Stimulated activated naive CD8-positive, alpha-beta T cell treated with anti-CD3 and anti-CD28 coated beads, Interleukin-15, amount 100 ng/mL, for 72 hours (primary cell): Measurements from ENCODE around the gene MESP2.

ENCODE experiments used
- ATAC-seq: fragments of 150-1000 bp; cut with Tn5 transposase; 2 replicates; pipeline ENCODE4 v1.10.0; 2021; ENCODE audit warnings: mild to moderate bottlenecking, moderate library complexity
- DNase-seq, 2 donors: peaks; one replicate each; pipeline ENCODE4 v3.0.0; 2021 to 2022
- H3K27ac Mint-ChIP-seq, 2 donors: one replicate each; pipeline ENCODE4 v1.8.0; 2022; ENCODE audit warnings: mild to moderate bottlenecking in 2 of 2, mixed read lengths in 2 of 2, moderate library complexity in 2 of 2
- H3K27me3 Mint-ChIP-seq: one replicate; pipeline ENCODE4 v1.8.0; 2022; ENCODE audit warnings: mixed read lengths
- H3K4me1 Mint-ChIP-seq: one replicate; pipeline ENCODE4 v1.8.0; 2022; ENCODE audit warnings: mild to moderate bottlenecking, mixed read lengths
- H3K4me3 Mint-ChIP-seq, 2 donors: one replicate each; pipeline ENCODE4 v1.8.0; 2022; ENCODE audit warnings: mild to moderate bottlenecking in 2 of 2, mixed read lengths in 2 of 2, moderate library complexity in 1 of 2
- H3K9me3 Mint-ChIP-seq, 2 donors: one replicate each; pipeline ENCODE4 v1.8.0; 2022; ENCODE audit warnings: mixed read lengths in 2 of 2

Gene MESP2

GRCh38 chr15:89812011-89812846 is 36.1 kb downstream of the MESP2 start:
- Mint-ChIP-seq H3K27me3 (peaks cover 50% of the 10 kb centered on the region), H3K4me3 (no peak overlapping the region), H3K9me3 (no peaks in the 10 kb centered on the region), H3K27ac (no peak overlapping the region), H3K4me1 (peaks cover 25% of the 10 kb centered on the region)
- DNase-seq = no peak
- ATAC-seq = no peak

- Mint-ChIP-seq H3K4me3 (no peak overlapping the region), H3K27ac (no peak overlapping the region), H3K4me1 (peaks cover 25% of the 10 kb centered on the region), H3K27me3 (peaks cover 53% of the 10 kb centered on the region), H3K9me3 (no peaks in the 10 kb centered on the region)
- DNase-seq (no peak), ATAC-seq (no peak)
Observed at GRCh38 chr15:89812847-89813320, 36.8 kb downstream of the MESP2 start.

DNA sequence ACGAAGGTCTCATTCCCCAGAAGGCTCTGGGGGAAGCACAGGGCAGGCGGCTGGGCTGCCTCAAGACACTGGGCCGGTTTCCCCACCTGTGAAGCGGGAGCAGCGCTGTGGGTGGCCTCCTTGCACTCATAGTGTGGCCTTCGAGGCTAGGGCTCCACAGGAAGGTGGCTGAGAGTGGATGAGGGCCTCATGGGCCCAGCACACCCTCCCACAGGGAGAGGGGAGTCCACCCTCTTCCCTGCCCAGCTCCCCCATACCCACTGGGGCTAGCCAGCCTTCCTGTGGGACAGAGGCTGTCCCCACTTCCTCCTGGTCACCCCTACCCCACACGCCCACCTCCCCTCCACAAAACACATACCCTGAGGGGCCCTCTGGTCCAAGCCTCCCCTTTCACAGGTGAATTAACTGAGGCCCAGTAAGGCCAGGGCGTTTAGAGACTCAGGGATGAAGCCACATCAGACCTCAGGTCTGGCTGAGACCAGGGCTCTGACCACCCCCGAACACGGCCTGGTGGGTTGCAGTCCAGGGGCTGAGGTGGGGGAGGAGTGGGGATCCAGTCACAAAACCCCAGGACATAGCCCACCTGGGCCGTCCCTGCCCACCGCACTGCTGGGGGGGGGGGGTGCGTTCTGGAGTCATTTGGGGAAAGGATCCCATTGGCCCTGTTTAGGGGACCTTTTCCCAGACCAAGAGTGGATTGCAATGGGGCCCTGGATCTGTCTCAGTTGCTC is 37.4 kb downstream of the MESP2 start:
- Mint-ChIP-seq H3K4me3 (peak overlapping the region; percentile 55 to 70), H3K9me3 (no peaks in the 10 kb centered on the region), H3K27me3 (peaks cover 58% of the 10 kb centered on the region), H3K27ac (no peak overlapping the region), H3K4me1 (peaks cover 25% of the 10 kb centered on the region)
- ATAC-seq (peak; percentile 23), DNase-seq (no peak)

GRCh38 chr15:89814112-89814742 is 38.1 kb downstream of the MESP2 start:
- Mint-ChIP-seq H3K27me3 (peaks cover 58% of the 10 kb centered on the region), H3K9me3 (no peaks in the 10 kb centered on the region), H3K4me3 (peak overlapping the region; percentile 55 to 70), H3K27ac (no peak overlapping the region), H3K4me1 (peaks cover 25% of the 10 kb centered on the region)
- ATAC-seq (peak; percentile 44), DNase-seq (no peak)

- ATAC-seq = no peak
- Mint-ChIP-seq H3K4me3 (peak overlapping the region; percentile 80 to 81), H3K4me1 (peaks cover 25% of the 10 kb centered on the region), H3K27me3 (peaks cover 64% of the 10 kb centered on the region), H3K9me3 (no peaks in the 10 kb centered on the region), H3K27ac (no peak overlapping the region)
- no peak for DNase-seq
Observed at GRCh38 chr15:89815769-89816168, 39.6 kb downstream of the MESP2 start.

DNA sequence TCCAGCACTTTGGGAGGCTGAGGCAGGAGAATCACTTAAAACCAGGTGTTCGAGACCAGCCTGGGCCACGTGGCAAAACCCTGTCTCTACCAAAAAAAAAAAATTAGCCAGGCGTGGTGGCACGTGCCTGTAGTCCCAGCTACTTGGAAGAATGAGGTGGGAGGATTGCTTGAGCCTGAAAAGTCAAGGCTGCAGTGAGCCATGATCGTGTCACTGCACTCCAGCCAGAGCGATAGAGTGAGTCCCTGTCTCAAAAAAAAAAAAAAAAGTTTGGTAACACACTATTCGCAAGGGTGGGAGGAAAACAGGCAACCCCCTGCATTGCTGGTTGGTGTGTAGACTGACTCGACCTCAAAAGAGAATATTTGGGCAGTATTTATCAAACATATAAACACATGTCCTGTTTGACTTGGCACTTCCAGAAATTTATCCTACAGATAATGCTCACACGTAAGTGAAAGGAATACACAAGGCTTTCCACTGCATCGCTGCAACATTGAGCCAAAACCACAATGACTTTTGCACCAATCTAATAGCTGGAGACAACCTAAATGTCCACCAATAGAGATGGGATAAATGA is 41.7 kb downstream of the MESP2 start:
- no peak for ATAC-seq
- Mint-ChIP-seq H3K27me3 (peaks cover 76% of the 10 kb centered on the region), H3K9me3 (no peaks in the 10 kb centered on the region), H3K4me1 (peaks cover 15% of the 10 kb centered on the region), H3K4me3 (no peak overlapping the region), H3K27ac (no peak overlapping the region)
- DNase-seq = no peak

- ATAC-seq = no peak
- DNase-seq = no peak
- H3K4me1 Mint-ChIP-seq = peaks cover 15% of the 10 kb centered on the region
- H3K27me3 Mint-ChIP-seq = peaks cover 72% of the 10 kb centered on the region
- no peaks in the 10 kb centered on the region for H3K9me3 Mint-ChIP-seq
- H3K27ac Mint-ChIP-seq = no peak overlapping the region
- H3K4me3 Mint-ChIP-seq = no peak overlapping the region
Observed at GRCh38 chr15:89818287-89818686, 42.2 kb downstream of the MESP2 start.

DNA sequence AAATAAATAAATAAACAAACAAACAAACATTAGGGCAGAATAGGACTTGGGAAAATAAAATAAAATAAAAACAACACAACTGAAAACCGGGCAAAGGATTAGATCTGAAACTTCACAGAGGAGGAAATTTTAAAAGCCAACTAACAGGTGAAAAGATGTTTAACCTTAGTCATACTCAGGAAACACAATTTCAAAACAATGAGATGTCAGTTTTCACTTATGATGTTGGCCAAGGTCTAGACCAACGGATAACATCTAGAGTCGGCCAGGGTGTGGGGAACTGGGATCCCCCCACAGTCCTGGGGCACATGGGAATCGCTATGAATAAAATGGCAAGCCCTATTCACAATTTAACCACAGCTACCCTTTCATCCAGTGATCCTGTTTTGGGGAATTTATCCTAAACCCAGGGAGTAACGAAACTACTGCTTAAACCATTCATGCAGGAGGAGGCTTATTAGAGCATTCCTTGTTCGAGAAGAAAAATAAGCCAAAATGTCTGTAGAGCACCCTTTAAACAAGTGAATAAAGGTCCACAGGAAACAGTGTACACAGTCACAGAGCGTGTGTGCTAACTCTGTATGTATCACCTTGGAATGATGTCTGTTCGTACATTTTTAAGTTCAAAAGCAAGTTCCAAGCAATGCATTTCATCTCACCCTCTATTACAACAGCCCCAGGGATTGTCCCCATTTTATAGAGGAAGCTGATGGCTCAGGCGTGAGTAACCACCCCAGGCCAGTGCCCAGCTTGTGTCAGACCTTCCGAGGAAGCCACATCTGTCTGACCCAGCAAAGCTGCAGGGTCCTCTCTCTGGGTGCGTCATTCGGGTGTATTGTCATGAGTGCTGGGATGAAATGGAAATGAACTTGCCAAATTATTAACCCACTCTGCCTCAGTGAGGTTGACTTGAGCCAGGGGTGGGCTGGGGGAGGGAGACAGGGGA is 44.8 kb downstream of the MESP2 start:
- Mint-ChIP-seq H3K9me3 (no peaks in the 10 kb centered on the region), H3K4me3 (no peak overlapping the region), H3K27ac (peak overlapping the region in 1 of 2 donors; percentile 47), H3K4me1 (no peaks in the 10 kb centered on the region), H3K27me3 (peaks cover 47% of the 10 kb centered on the region)
- ATAC-seq = no peak
- no peak for DNase-seq

GRCh38 chr15:89822026-89822425 is 45.9 kb downstream of the MESP2 start:
- Mint-ChIP-seq H3K27ac (no peak overlapping the region), H3K9me3 (no peaks in the 10 kb centered on the region), H3K4me1 (no peaks in the 10 kb centered on the region), H3K27me3 (peaks cover 36% of the 10 kb centered on the region), H3K4me3 (no peak overlapping the region)
- ATAC-seq = no peak
- DNase-seq = no peak

DNA sequence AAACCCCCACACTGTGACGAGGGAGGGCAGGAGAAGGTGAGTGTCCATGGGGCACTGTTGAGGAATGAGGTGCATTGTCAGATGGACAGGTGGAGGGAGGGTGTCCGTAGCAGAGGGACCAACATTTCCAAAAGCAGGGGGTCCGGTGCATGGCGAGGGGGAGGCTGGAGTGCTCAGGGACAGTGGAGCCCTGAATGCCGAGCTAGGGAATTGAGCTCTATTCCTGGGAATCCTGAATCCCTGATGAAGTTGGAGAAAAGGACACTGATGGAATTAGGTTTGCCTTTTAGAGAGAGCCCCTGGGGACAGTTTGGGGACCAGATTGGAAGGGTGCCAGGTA is 46.4 kb downstream of the MESP2 start:
- no peak for DNase-seq
- Mint-ChIP-seq H3K27ac (no peak overlapping the region), H3K4me3 (no peak overlapping the region), H3K27me3 (peaks cover 36% of the 10 kb centered on the region), H3K4me1 (no peaks in the 10 kb centered on the region), H3K9me3 (no peaks in the 10 kb centered on the region)
- no peak for ATAC-seq

DNA sequence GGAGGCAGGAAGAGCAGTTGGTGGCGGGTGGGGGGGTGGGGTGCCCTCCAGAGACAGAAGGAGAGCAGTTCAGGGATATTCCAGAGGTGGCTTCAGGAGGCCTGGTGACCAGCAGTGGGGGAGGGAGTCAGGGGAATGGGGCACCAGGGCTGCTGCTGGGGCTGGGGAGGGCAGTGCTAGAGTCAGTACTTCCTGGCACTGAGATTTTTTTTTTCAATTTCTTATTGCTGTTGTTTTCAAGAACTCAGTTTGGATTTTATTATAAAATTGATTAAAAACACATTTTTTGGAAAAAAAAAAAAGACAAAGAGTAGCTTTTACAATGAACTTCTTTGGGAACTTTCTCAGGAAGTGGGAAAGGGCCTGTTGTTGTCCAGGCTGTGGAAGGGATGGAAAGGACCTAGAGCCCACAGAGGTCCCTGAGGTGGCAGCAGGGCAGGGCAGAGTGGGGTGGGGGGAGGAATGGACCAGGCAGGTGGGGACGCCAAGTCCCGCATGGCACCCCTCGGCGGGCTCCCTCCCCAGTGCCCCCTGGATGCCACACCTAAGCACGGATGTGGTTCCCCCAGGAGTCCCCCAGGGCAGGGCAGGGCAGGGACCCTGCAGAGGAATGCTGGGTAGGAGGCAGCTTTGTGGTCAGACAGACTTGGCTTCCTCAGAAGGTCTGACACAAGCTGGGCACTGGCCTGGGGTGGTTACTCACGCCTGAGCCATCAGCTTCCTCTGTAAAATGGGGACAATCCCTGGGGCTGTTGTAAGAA is 47.0 kb downstream of the MESP2 start:
- ATAC-seq (no peak), DNase-seq (no peak)
- Mint-ChIP-seq H3K4me1 (no peaks in the 10 kb centered on the region), H3K9me3 (no peaks in the 10 kb centered on the region), H3K27me3 (peaks cover 30% of the 10 kb centered on the region), H3K27ac (no peak overlapping the region), H3K4me3 (no peak overlapping the region)

GRCh38 chr15:89823836-89824606 is 47.9 kb downstream of the MESP2 start:
- Mint-ChIP-seq H3K9me3 (no peaks in the 10 kb centered on the region), H3K4me3 (no peak overlapping the region), H3K27ac (peak overlapping the region in 1 of 2 donors; percentile 8), H3K4me1 (no peaks in the 10 kb centered on the region), H3K27me3 (peaks cover 28% of the 10 kb centered on the region)
- ATAC-seq = no peak
- no peak for DNase-seq

DNA sequence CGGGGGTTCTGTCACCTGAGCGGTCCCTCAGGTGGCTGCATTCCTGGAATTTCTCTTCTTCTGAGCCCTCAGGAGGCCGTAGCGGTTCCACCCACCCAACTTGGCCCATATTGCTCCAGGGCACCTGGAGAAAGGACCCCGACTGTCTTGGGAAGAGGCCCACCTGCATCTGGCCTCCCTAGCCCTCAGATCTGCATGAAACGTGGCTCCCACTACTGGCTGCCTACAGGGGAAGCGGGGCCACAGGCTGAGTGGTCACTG is 48.4 kb downstream of the MESP2 start:
- DNase-seq (no peak), ATAC-seq (no peak)
- Mint-ChIP-seq H3K4me3 (no peak overlapping the region), H3K9me3 (no peaks in the 10 kb centered on the region), H3K27ac (peak overlapping the region in 1 of 2 donors; percentile 85), H3K4me1 (no peaks in the 10 kb centered on the region), H3K27me3 (peaks cover 28% of the 10 kb centered on the region)
